SK-N-MC (cell line): ENCODE results near the gene TFF2.

Experiments used
- EZH2 ChIP-seq: fragments of 200-600 bp; sonication (generic); IDR thresholded peaks from one replicate; pipeline ENCODE4 v1.6.1; 2017; ENCODE audit warnings: antibody characterized with exemption
- FOXP2 ChIP-seq: optimal IDR thresholded peaks from 2 replicates; pipeline ENCODE3; 2011; ENCODE audit warnings: mild to moderate bottlenecking, moderate library complexity; ENCODE audit not compliant: insufficient read depth; ENCODE audit errors: extremely low read length, control extremely low read depth
- POLR2AphosphoS5 ChIP-seq: IDR thresholded peaks from 2 replicates; pipeline ENCODE4 v1.6.1; 2012; ENCODE audit warnings: mild to moderate bottlenecking, low read depth, low read length, borderline replicate concordance

GRCh38 chr21:42398436-42399028 lies 47.7 kb upstream of the TFF2 start:
- TF ChIP-seq POLR2AphosphoS5 = no peak
- TF ChIP-seq EZH2 = no peak
- TF ChIP-seq FOXP2 = no peak
